Ecto neural progenitor cell (in vitro differentiated cells): ENCODE results near the gene RNF32.

Experiments
- DNase-seq: peaks from one replicate; pipeline ENCODE4 v3.0.0-alpha.2; 2018; ENCODE audit warnings: low spot score

The RNF32 gene

DNA sequence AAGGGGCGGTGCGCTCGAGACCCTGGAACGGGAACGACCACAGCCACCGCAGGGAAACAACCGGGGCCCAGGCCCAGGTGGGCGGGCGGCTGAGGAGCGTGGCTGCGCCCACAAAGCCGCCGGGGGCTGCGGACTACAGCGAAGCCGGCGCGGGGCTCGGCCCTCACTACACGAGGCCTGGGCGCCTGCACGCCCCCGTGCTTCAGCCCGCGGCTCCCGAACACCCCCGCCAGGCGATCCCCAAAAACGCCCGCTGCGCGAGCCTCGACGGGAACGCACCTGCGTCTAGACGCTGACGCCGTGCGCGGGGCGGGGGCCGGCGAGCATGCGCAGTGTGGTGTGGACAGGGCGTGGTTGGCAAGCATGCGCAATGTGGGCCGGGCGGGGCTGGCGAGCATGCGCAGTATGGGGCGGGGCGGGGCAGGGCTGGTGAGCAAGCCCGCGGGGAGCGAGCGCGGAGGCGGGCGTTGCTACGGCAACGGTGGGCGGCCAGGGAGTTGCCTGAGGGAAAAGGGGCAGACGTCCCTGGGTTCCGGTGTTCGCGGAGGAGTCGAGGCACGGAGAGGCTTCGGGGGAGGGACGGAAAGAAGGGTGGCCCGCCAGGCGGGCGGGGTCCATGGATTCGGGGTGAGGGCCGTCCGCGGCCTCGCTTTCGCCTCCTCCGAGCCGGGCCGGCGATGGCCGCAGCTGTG, at the start of gene RNF32:
Gene RNF32, plus strand, starts transcription at position 518 of the 692 bp plus-strand sequence. CDS start 3,104 bp downstream, outside the sequence.
- peak; percentile 98 for DNase-seq

DNA sequence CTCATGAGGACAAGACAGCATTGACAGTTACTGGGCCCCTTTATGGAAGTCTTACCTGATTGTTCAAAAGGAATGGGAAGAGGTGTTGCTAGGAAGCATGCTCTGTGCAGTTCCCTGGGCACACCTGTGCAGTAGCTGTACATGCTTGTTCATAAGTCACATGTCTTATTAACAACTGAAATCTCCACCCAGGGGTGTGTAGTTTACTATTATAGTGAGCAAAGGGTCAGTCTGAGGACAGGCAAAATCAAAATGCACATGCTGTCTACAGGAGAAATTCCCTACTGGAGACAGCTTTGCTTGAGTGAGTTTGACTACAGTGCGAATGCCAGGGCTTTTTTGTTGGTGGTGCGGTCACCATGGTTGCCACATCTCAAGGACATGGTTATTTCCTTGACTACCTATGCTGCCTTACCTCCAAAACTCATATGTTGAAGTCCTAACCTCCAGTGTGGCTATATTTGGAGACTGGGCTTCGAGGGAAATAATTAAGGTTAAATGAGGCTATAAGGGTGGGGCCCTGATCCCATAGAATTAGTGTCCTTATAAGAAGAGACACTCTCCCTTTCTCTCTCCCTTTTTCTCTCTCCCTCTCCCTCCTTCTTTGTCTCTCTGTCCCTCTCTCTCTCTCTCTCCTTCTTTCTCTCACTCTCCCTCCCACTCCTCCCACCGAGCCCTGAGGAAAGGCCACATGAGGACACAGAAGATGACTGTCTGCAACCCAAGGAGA, 48.3 kb upstream of the RNF32 start:
- DNase-seq = no peak

DNA sequence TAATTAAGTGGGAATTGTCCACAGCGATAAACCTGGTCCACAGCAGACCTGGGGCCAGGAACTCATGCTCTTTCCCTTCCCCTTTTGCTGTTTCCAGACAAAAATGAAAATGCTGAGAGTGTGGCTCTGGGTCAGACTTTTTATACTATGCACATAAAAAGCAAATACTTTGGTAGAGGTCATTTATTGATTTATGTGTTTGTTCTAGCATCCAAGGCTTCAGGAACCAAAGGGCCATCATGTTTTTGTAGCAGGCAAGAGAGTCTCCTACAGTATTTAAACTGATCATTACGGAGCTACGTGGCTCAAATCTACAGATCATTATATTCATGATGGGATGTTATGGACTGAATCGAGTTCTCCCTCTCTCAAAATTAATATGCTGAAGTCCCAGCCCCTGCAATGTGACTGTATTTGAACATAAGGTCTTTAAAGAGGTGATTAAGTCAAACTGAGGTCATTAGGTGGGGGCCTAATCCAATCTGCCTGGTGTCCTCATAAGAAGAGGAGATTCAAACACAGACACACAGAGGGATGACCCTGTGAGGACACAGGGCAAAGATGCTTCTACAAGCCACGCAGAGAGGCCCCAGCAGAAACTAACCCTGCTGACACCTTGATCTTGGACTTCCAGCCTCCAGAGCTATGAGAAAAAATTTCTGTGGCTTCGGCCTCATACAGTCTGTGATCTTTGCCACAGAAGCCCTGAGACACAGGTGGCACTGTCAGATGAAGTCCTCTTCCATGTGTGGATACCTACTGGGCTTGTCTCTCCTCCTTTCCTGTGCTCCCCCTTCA, 46.1 kb upstream of the RNF32 start:
- no peak for DNase-seq

DNA sequence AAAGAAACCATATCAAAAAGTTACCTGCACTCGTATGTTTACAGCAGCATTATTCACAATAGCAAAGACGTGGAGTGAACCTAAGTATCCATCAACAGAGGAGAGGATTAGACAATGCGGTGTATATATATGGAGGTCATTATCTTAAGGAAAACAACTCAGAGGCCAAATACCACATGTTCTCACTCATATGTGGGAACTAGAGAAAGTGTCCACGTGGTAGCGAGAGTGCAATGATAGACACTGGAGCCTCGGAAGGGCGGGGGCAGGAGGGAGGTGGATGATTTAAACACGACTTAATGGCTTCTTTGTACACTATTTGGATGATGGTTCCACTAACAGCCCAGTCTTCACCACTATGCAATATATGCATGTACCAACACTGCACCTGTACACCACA, 40.1 kb upstream of the RNF32 start:
- no peak for DNase-seq

- DNase-seq = no peak
Measured at GRCh38 chr7:156602283-156602682, 38.3 kb upstream of the RNF32 start.

- no peak for DNase-seq
Measured at GRCh38 chr7:156603011-156603410, 37.6 kb upstream of the RNF32 start.

- DNase-seq = no peak
Measured at GRCh38 chr7:156603629-156604028, 36.9 kb upstream of the RNF32 start.

- no peak for DNase-seq
Measured at GRCh38 chr7:156604311-156604710, 36.3 kb upstream of the RNF32 start.

- no peak for DNase-seq
Measured at GRCh38 chr7:156604836-156605695, 35.5 kb upstream of the RNF32 start.

- DNase-seq = no peak
Measured at GRCh38 chr7:156606135-156606534, 34.4 kb upstream of the RNF32 start.

DNA sequence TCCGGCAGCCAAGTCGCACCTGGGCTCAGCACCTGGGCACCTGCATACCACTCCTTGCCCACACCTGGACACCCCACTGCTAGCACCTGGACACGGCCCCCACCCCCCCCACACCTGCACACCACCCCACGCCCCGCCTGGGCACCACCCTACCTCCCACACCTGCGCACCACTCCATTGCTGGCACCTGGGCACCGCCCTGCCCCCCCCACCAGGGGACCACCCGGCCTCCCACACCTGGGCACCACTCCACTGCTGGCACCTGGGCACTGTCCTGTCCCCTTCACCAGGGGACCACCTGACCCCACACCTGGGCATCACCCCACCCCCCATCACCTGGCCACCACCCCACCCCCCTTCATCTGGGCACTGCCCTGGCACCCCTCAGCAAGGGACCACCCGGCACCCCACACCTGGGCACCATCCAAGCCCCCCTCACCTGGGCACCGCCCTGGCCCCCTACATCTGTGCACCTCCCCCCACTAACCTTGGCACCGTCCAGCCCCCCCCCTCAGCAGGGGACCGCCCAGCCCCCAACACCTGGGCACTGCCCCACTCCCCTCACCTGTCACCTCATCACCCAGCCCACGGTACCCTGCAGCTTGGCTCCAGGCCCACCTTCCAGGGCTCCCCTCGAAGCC, 33.8 kb upstream of the RNF32 start:
- no peak for DNase-seq

DNA sequence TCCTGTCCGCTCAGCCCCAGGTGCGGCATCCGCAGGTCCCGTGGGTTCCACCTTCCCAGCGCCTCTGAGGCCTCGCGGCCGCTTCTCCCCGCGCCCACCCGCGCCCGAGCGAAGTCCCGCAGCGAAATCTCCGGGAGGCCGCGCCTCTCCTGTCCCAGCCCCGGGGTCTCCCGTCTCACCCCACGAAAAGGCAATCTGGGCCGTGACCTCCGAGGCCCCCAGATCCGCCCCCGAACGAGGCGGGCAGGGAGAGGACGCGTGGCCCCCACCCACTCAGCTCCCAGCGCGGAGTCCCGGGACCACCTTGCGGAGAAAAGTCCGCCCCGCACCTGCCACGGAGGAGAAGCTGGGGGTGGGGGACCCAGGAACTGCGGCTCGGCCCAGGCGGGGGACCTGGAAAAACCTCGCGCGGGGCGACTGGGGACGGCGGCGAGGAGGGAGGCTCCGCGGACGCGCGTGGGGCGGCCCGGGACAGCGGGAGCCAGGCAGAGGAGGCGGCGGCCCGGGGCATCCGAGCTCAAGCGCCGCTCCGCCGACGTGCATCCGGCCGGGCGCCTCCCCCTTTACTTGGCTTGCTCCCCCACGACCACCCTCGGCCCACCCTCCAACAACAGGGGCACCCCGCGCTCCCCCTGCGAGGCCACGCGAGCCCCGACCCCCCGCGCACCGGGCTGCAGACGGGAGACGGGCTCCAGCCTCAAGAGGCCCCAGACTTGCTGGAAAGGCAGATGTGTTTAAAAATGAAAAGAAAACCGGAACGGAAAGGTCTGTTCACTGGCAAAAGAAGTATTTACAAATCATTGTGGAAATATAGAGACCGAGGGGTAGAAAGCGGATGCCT, 33.0 kb upstream of the RNF32 start:
- DNase-seq = no peak

DNA sequence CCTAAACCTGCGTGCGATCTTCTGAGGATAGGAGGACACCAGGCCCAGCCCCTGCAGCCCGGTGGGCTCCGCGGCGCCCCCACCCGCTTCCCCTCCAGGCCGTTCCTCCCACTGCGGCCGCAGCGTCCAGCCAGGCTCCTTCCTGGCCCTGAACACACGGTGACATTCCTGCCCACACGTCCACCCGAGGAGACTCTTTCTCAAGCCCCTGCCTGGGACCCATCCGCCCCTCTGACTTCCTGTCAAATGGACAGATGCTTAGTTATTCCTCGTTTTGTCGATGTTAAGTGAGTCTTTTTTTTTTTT, 32.4 kb upstream of the RNF32 start:
- no peak for DNase-seq

GRCh38 chr7:156609010-156609877, 31.3 kb upstream of the RNF32 start:
- DNase-seq = no peak

- DNase-seq = no peak
Measured at GRCh38 chr7:156610130-156610529, 30.4 kb upstream of the RNF32 start.

GRCh38 chr7:156610601-156611000, 30.0 kb upstream of the RNF32 start:
- no peak for DNase-seq

GRCh38 chr7:156611014-156612010, 29.3 kb upstream of the RNF32 start:
- no peak for DNase-seq

- no peak for DNase-seq
Measured at GRCh38 chr7:156612930-156613329, 27.6 kb upstream of the RNF32 start.
